CMK (cell line): ENCODE measurements around the gene PDCD11.

Experiments
- DNase-seq: peaks from one replicate; pipeline ENCODE4 v3.0.0-alpha.2; 2010; ENCODE audit warnings: low read depth

The PDCD11 gene

GRCh38 chr10:103450201-103450695 lies 53.8 kb downstream of the PDCD11 start:
- no peak for DNase-seq

- DNase-seq = peak; percentile 55
Observed at GRCh38 chr10:103451091-103451813, 54.8 kb downstream of the PDCD11 start.

GRCh38 chr10:103451831-103452505 lies 55.5 kb downstream of the PDCD11 start, which contains the start of gene CALHM2:
CALHM2 (minus strand) TSS chr10:103452370; CDS start chr10:103449941, 2,429 bp downstream.
- DNase-seq = no peak

GRCh38 chr10:103452506-103453230 lies 56.2 kb downstream of the PDCD11 start:
- no peak for DNase-seq

GRCh38 chr10:103454026-103454425 lies 57.6 kb downstream of the PDCD11 start:
- DNase-seq = no peak

GRCh38 chr10:103455235-103455634 lies 58.8 kb downstream of the PDCD11 start:
- DNase-seq = no peak

GRCh38 chr10:103456074-103456660 lies 59.7 kb downstream of the PDCD11 start:
- no peak for DNase-seq

- no peak for DNase-seq
Observed at GRCh38 chr10:103457176-103457712, 60.8 kb downstream of the PDCD11 start.

GRCh38 chr10:103457896-103458583 lies 61.6 kb downstream of the PDCD11 start:
- DNase-seq = no peak

- no peak for DNase-seq
Observed at GRCh38 chr10:103458720-103459119, 62.3 kb downstream of the PDCD11 start, which contains the start of gene CALHM1. CALHM1 (minus strand) TSS chr10:103458900; CDS start chr10:103458751, 149 bp downstream.

- DNase-seq = no peak
Observed at GRCh38 chr10:103459615-103460014, 63.2 kb downstream of the PDCD11 start.

- DNase-seq = no peak
Observed at GRCh38 chr10:103463499-103463898, 67.1 kb downstream of the PDCD11 start.

- DNase-seq = no peak
Observed at GRCh38 chr10:103465411-103466179, 69.2 kb downstream of the PDCD11 start.

GRCh38 chr10:103466734-103467133 lies 70.3 kb downstream of the PDCD11 start:
- no peak for DNase-seq

GRCh38 chr10:103467406-103467805 lies 71.0 kb downstream of the PDCD11 start:
- no peak for DNase-seq

- DNase-seq = no peak
Observed at GRCh38 chr10:103469201-103469600, 72.8 kb downstream of the PDCD11 start.

- DNase-seq = peak; percentile 65
Observed at GRCh38 chr10:103470761-103471653, 74.6 kb downstream of the PDCD11 start.

GRCh38 chr10:103472005-103472404 lies 75.6 kb downstream of the PDCD11 start:
- DNase-seq = no peak

- no peak for DNase-seq
Observed at GRCh38 chr10:103473261-103473671, 76.8 kb downstream of the PDCD11 start.
